Liver (tissue), 3 donors: ENCODE measurements around the gene ATG2A.

ENCODE experiments used
- RAD21 ChIP-seq, 2 donors: IDR thresholded peaks; 2 replicates each; pipeline ENCODE4 v1.6.1; 2016; ENCODE audit warnings: antibody characterized with exemption in 2 of 2, mild to moderate bottlenecking in 2 of 2
- SP1 ChIP-seq: IDR thresholded peaks from 2 replicates; pipeline ENCODE4 v1.6.1; 2018; ENCODE audit warnings: antibody characterized with exemption, mild to moderate bottlenecking
- TF ChIP-seq, protein P1 (sequence below): fragments of 150-350 bp; IDR thresholded peaks from 2 replicates; pipeline ENCODE4 v1.5.1; 2017; ENCODE audit warnings: improper control_type of control experiment, low read depth, low read length; ENCODE audit not compliant: missing input control
- donor health status: healthy.
- donor health status: healthy.

DNA sequence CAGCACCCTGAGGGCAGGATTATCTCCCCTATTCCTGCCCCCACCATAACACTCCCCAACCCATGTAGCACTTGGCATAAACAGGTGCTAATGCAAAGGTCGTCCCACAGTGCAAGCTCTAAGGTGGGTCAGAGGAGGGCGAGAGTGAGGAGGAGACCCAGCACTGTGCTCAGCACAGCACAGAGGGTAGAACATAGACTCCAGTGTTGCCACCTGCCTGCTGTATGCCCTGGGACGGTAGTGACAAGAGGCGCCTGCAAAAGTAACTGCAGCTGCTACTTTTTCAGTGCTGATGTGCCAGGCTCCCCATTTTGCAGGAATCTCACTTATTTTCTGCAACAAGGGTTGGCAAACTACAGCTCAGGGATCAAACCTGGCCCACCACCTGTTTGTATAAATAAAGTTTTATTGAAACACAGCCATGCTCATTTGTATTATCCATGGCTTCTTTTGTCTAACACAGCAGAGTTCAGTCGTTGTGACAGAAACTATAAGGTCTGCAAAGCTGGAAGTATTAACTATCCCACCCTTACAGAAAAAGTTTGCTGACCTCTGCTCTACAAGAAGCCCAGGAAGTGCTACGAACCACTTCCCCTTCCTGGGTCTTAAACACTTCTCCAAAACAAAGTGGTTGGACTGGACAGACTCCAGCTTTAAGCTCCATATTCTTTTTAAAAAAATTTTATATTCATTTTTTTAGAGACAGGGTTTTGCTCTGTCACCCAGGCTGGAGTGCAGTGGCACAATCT lies 55.6 kb downstream of the ATG2A start:
- TF ChIP-seq SP1 (no peak), RAD21 (IDR thresholded peaks at IDR 0.05) (no peak)
- TF ChIP-seq, protein P1, sequence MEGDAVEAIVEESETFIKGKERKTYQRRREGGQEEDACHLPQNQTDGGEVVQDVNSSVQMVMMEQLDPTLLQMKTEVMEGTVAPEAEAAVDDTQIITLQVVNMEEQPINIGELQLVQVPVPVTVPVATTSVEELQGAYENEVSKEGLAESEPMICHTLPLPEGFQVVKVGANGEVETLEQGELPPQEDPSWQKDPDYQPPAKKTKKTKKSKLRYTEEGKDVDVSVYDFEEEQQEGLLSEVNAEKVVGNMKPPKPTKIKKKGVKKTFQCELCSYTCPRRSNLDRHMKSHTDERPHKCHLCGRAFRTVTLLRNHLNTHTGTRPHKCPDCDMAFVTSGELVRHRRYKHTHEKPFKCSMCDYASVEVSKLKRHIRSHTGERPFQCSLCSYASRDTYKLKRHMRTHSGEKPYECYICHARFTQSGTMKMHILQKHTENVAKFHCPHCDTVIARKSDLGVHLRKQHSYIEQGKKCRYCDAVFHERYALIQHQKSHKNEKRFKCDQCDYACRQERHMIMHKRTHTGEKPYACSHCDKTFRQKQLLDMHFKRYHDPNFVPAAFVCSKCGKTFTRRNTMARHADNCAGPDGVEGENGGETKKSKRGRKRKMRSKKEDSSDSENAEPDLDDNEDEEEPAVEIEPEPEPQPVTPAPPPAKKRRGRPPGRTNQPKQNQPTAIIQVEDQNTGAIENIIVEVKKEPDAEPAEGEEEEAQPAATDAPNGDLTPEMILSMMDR = no peak
